ENCODE measurements around the gene CDH23.

Gene CDH23

GRCh38 chr10:71812913-71813590, 416.3 kb downstream of the CDH23 start:
- no peak for DNase-seq (ENCODE audit: low spot score)

GRCh38 chr10:71814922-71815411, 418.2 kb downstream of the CDH23 start:
- DNase-seq (ENCODE audit: low spot score), result no peak

GRCh38 chr10:71815515-71816130, 418.9 kb downstream of the CDH23 start:
- DNase-seq (ENCODE audit: low spot score), result no peak

- no peak for DNase-seq (ENCODE audit: low spot score)
Observed at GRCh38 chr10:71816421-71816851, 419.7 kb downstream of the CDH23 start.

DNA sequence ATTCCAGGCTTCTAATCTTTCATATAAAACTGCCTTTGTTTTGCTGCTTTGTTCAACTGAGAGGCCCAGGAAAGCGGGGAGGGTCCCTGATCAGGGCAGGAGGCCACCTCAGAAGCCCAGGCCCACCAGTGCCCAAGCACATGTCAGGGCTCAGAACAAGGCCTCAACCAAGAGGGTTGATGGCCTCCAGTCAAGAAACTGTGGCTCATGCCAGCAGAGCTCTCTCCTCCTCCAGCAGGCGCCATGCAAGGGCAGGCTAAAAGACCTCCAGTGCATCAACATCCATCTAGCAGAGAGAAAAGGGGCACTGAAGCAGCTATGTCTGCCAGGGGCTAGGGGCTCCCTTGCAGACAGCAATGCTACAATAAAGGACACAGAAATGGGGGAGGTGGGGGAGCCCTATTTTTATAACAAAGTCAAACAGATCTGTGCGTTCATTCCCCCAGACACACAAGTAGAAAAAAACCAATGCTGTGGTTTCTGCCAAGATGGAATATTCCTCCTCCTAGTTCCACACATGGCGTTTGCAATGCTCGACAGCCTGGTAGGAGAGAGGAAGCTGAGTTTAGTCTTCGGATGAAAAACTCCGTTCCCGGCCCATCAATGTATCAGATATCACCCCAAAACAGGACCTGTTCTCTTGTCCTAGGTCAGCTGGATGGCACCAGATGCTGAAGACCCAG, 420.4 kb downstream of the CDH23 start:
- DNase-seq (ENCODE audit: low spot score), result no peak

- DNase-seq (ENCODE audit: low spot score), result no peak
Observed at GRCh38 chr10:71817831-71818655, 421.3 kb downstream of the CDH23 start.

GRCh38 chr10:71818674-71819260, 422.0 kb downstream of the CDH23 start:
- no peak for DNase-seq (ENCODE audit: low spot score)

GRCh38 chr10:71819441-71819861, 422.7 kb downstream of the CDH23 start:
- DNase-seq (ENCODE audit: low spot score), result no peak

GRCh38 chr10:71819985-71820384, 423.3 kb downstream of the CDH23 start:
- no peak for DNase-seq (ENCODE audit: low spot score)

- no peak for DNase-seq (ENCODE audit: low spot score)
Observed at GRCh38 chr10:71820966-71821365, 424.2 kb downstream of the CDH23 start.

- no peak for DNase-seq (ENCODE audit: low spot score)
Observed at GRCh38 chr10:71821909-71822763, 425.4 kb downstream of the CDH23 start.

- DNase-seq (ENCODE audit: low spot score), result no peak
Observed at GRCh38 chr10:71823356-71823755, 426.6 kb downstream of the CDH23 start.

DNA sequence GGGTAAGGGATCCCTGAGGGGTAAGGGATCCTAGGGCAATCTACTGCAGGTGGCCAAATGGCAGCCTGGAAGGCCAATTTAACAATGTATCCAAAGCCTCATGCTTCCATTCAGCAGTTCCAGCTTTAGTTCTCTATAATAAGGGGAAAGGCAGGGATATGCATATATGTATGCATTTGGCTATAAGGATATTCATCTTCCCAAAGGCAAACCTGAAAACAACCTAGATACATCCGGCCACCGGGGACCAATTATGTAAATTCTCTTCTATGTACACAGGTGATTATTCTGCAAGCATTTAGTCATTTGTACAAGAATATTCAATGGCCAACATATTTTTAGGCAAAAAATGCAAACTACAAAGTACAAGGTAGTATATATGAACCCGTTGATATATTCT, 427.6 kb downstream of the CDH23 start:
- DNase-seq (ENCODE audit: low spot score), result no peak

- DNase-seq (ENCODE audit: low spot score), result no peak
Observed at GRCh38 chr10:71825217-71825616, 428.5 kb downstream of the CDH23 start.

DNA sequence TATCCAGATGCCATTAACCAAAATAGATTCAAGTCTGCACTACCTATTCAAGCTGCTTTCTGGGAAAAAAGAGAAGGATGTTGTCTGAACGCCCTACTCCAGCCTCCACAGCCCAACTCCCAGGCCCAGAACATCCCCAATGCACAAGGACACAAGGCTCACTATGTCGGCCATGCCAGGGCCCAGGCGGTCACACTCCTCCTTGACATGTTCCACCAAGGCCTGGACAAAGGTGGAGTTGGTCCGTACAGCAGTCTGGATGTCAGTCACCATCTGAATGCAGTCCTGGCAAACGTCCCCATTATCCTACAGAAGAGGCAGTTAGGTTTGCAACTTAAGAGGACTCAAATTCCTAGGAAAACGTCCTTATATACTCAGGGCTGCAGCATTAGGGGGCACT, 431.1 kb downstream of the CDH23 start:
- no peak for DNase-seq (ENCODE audit: low spot score)

DNA sequence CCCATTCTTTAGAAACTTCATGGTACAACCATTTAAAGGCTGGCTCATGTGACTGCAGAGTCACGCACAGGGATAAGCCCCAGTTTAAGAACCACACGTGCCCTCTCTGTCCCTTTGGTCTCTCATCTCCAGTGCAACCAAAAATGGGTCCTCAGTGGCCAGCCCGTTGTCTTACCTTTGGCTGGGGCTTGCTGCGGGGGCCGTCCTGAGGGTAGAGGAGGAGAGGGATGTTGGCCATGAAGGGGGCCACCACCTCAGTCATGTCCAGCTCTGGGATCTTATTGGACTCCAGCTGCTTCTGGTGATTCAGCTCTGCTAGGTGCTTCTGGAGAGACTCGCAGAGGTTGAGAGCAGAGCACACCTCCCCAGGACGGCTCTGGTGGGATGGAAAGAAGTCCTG, 432.0 kb downstream of the CDH23 start:
- no peak for DNase-seq (ENCODE audit: low spot score)

DNA sequence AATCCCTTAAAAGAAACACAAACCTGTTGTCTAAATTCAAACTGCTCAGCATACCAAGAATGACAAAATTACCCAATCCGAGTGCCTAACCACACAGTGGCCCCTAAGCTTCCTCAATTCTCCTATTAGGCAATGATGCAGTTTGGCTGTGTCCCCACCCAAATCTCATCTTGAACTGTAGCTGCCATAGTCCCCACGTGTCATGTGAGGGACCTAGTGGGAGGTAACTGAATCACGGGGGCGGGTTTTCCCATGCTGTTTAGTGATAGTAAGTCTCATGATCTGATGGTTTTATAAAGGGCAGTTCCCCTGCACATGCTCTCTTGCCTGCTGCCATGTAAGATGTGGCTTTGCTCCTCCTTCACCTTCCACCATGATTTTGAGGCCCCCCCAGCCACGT, 432.5 kb downstream of the CDH23 start:
- DNase-seq (ENCODE audit: low spot score), result no peak

DNA sequence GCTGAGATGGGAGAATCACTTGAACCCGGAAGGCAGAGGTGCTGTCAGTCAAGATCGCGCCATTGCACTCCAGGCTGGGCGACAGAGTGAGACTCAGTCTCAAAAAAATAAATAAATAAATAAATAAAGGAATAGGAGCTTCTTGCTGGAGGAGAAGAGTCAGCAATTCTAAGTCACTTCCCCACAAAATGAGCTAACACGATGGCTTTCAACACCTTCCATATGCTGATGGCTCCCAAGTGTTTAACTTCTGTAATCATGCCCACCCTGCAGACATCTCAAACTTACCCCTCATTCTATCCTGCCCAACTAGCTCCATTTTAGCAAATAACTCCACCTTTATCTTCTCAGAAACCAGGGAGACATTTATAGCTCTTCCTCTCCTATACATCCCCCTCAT, 433.2 kb downstream of the CDH23 start:
- no peak for DNase-seq (ENCODE audit: low spot score)

DNA sequence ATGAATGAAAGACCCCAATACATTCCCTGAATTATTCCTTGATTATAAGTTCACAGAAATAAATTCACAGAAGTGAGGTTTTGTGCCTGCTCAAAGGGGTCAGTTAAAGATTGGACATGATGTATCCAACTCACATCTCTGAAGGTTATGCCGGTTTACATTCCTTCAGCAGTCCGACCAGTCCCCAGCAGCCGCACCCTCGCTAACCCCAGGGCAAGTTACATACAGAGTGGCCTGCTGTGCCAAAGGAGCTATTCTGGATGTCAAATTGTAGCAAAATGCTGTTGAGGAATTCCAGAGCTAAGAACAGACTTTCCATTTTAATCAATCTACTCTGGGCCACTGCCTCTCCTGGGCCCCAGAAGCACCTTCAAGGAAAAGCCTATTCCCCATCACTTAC, 434.0 kb downstream of the CDH23 start:
- DNase-seq (ENCODE audit: low spot score), result no peak
